Parathyroid adenoma (tissue), 2 donors: Measurements from ENCODE around the gene FAM222B.

Experiments used
- H2AFZ ChIP-seq: fragments of 300-600 bp; sonication (generic); one replicate; pipeline ENCODE4 v1.7.0; 2017; ENCODE audit warnings: antibody characterized with exemption, mild to moderate bottlenecking
- H3K27ac ChIP-seq: fragments of 300-600 bp; sonication (generic); one replicate; pipeline ENCODE4 v1.7.0; 2017
- H3K27me3 ChIP-seq: fragments of 300-600 bp; sonication (generic); one replicate; pipeline ENCODE4 v1.7.0; 2017; ENCODE audit warnings: low read length; ENCODE audit not compliant: control insufficient read depth, insufficient read depth
- H3K36me3 ChIP-seq: fragments of 300-600 bp; sonication (generic); one replicate; pipeline ENCODE4 v1.7.0; 2017; ENCODE audit warnings: low read length; ENCODE audit not compliant: control insufficient read depth, insufficient read depth
- H3K4me1 ChIP-seq: fragments of 300-600 bp; sonication (generic); one replicate; pipeline ENCODE4 v1.7.0; 2017; ENCODE audit warnings: control low read depth
- H3K4me2 ChIP-seq: fragments of 300-600 bp; sonication (generic); one replicate; pipeline ENCODE4 v1.7.0; 2017; ENCODE audit warnings: low read length
- H3K4me3 ChIP-seq: fragments of 300-600 bp; sonication (generic); one replicate; pipeline ENCODE4 v1.7.0; 2017; ENCODE audit warnings: low read depth, low read length
- H3K79me2 ChIP-seq: fragments of 300-600 bp; sonication (generic); one replicate; pipeline ENCODE4 v1.7.0; 2017; ENCODE audit warnings: control low read depth
- H3K9ac ChIP-seq: fragments of 300-600 bp; sonication (generic); one replicate; pipeline ENCODE4 v1.7.0; 2017; ENCODE audit warnings: mild to moderate bottlenecking
- H3K9me3 ChIP-seq: fragments of 300-600 bp; sonication (generic); one replicate; pipeline ENCODE4 v1.7.0; 2017; ENCODE audit warnings: low read length; ENCODE audit not compliant: control insufficient read depth
- CTCF ChIP-seq: fragments of 300-600 bp; sonication (generic); IDR thresholded peaks from one replicate; pipeline ENCODE4 v1.7.0; 2017; ENCODE audit warnings: antibody characterized with exemption, mild to moderate bottlenecking
- donor health status: primary hyperparathyroidism.

The FAM222B gene

GRCh38 chr17:28707339-28707720 lies 135.3 kb downstream of the FAM222B start:
- H3K79me2 ChIP-seq: no peaks in the 10 kb centered on the region
- H2AFZ ChIP-seq: no peak overlapping the region
- H3K4me1 ChIP-seq: no peaks in the 10 kb centered on the region
- no peak overlapping the region for H3K27ac ChIP-seq
- no peak overlapping the region for H3K4me3 ChIP-seq
- no peaks in the 10 kb centered on the region for H3K9me3 ChIP-seq
- H3K9ac ChIP-seq: no peak overlapping the region
- no peaks in the 10 kb centered on the region for H3K27me3 ChIP-seq
- no peak overlapping the region for H3K4me2 ChIP-seq
- no peaks in the 10 kb centered on the region for H3K36me3 ChIP-seq
- no peak for TF ChIP-seq CTCF

GRCh38 chr17:28706471-28707338 lies 135.9 kb downstream of the FAM222B start:
- no peaks in the 10 kb centered on the region for H3K4me1 ChIP-seq
- H3K36me3 ChIP-seq: no peaks in the 10 kb centered on the region
- H2AFZ ChIP-seq: no peak overlapping the region
- H3K9ac ChIP-seq: no peak overlapping the region
- H3K79me2 ChIP-seq: no peaks in the 10 kb centered on the region
- no peak overlapping the region for H3K4me3 ChIP-seq
- no peaks in the 10 kb centered on the region for H3K9me3 ChIP-seq
- H3K27me3 ChIP-seq: no peaks in the 10 kb centered on the region
- H3K4me2 ChIP-seq: no peak overlapping the region
- no peak for TF ChIP-seq CTCF
- H3K27ac ChIP-seq: no peak overlapping the region
